Measurements from ENCODE around the gene CRLF1. TPM values are rescaled to one million over a fixed set of nuclear protein-coding genes. Genes with fewer than 3 reads are reported as not detected.

Gene CRLF1
- total and polyA plus RNA-seq, 2 of the 8 experiments (the other 6 are each of a cell fraction or from before 2014, with no cell fraction given): 7.2 to 10.3 TPM

DNA sequence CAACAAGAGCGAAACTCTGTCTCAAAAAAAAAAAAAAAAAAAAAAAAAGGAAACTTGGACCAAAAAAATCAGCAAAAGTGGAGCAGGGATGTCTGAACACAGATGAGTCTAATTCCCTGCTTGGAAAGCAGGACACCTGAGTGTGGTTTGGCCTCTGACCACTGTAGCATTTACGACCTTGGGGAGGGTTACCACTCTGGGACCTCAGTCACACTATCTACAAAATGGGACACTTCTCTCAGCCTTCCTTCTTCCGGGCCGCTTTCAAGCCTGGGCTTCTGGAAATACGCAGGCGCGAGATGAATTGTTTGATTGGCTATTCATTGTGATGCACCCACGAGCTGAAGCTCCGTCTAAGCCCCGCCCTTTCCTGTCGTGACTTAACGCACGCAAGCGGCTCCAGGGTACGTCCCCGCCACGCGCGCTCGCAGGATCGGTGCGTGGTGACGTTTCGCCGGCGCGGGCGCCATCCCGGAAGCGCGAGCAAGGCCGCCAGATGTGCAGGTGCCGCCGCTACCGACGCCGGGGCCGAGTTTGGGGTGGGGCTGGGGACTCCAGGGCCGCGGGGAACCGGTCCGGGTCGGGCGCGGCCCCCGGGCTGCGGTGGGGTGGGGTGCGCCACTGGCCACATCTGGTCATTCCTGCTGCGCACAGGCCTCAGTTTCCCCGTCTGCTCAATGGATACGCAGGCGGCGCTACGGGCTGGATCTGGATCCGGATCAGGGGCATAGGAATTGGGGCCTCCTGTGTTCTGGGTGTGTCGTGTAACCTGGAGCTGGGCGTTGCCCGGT lies 49.0 kb downstream of the CRLF1 start, which contains the start of gene KXD1:
TSS of gene KXD1 (plus strand) at position 460 of the 791 bp plus-strand sequence. CDS start 4,187 bp downstream, outside the sequence.
- Histone ChIP-seq H4K8ac (ENCODE audit: extremely low read depth, insufficient read depth, low read length) (peak within 1 kb of the TSS; percentile 76; the same call in 1 of the 2 replicates), H2BK12ac (ENCODE audit: low read depth, low read length) (no peak within 1 kb of the TSS), H3K27ac (ENCODE audit: low read depth, low read length) (0 out of 2 replicates have a peak within 1 kb of the TSS, but pooled peaks have one; percentile 17), H3K4me3 (ENCODE audit: extremely low read depth in 1 of 4, insufficient read depth in 2 of 4, low read depth in 3 of 4, low read length in 4 of 4) (peak within 1 kb of the TSS; percentile 59 to 79 (median 70)), H3K27me3 (replicated peaks in 1 of 4; ENCODE audit: control insufficient read depth in 3 of 4, extremely low read depth in 1 of 4, insufficient read depth in 3 of 4, low read length in 3 of 4) (no peaks in the 10 kb centered on the region), H2BK120ac (replicated peaks; ENCODE audit: low read depth, low read length) (no peak within 1 kb of the TSS), H3K79me1 (ENCODE audit: low read depth, low read length) (peaks cover 4% of the 10 kb centered on the region), H3K56ac (replicated peaks; ENCODE audit: insufficient read length, low read depth, low read length) (no peak within 1 kb of the TSS), H3K4ac (replicated peaks; ENCODE audit: insufficient read length, low read depth, low read length) (peak within 1 kb of the TSS; percentile 60), H2BK15ac (ENCODE audit: low read length) (no peak within 1 kb of the TSS), H3K23ac (ENCODE audit: insufficient read length) (no peak within 1 kb of the TSS), H2AK5ac (ENCODE audit: low read depth, low read length) (no peak within 1 kb of the TSS), H3K36me3 (ENCODE audit: control insufficient read depth in 2 of 4, insufficient read depth in 4 of 4, low read length in 3 of 4) (peaks cover 0 to 6% (median 2%) of the 10 kb centered on the region in 4 experiments; a peak in 4 of 8 replicates), H3K23me2 (ENCODE audit: low read depth, low read length) (no peaks in the 10 kb centered on the region; the same call in 1 of the 2 replicates), H3K14ac (ENCODE audit: insufficient read length) (no peak within 1 kb of the TSS), H3K9ac (replicated peaks in 1 of 4; ENCODE audit: extremely low read depth in 1 of 4, low read depth in 3 of 4, low read length in 3 of 4) (peak within 1 kb of the TSS; percentile 25 to 59 (median 46)), H2BK20ac (ENCODE audit: low read length) (no peak within 1 kb of the TSS), H3K4me1 (replicated peaks in 1 of 4; ENCODE audit: control insufficient read depth in 3 of 4, insufficient read depth in 4 of 4, low read length in 3 of 4) (no peaks in the 10 kb centered on the region; a peak in 1 of 7 replicates), H4K5ac (ENCODE audit: insufficient read length, low read depth, low read length) (peak within 1 kb of the TSS; percentile 81), H3K4me2 (ENCODE audit: insufficient read depth in 1 of 2, low read depth in 2 of 2, low read length in 2 of 2) (peak within 1 kb of the TSS; percentile 78 to 81), H2AFZ (ENCODE audit: low read length) (no peak within 1 kb of the TSS), H3K18ac (ENCODE audit: extremely low read depth, low read length) (peak within 1 kb of the TSS; percentile 48), H3K9me3 (ENCODE audit: insufficient read depth in 2 of 2, low read depth in 1 of 2, low read length in 1 of 2) (no peaks in the 10 kb centered on the region), H2BK5ac (ENCODE audit: low read depth, low read length) (peak within 1 kb of the TSS; percentile 71; the same call in 1 of the 2 replicates), H3K79me2 (ENCODE audit: control insufficient read depth in 1 of 2, insufficient read depth in 2 of 2, low read length in 2 of 2) (peaks cover 0 to 23% of the 10 kb centered on the region in 2 experiments; a peak in 3 of 4 replicates), H4K20me1 (replicated peaks in 1 of 2; ENCODE audit: control insufficient read depth in 1 of 2, insufficient read depth in 2 of 2, low read length in 2 of 2) (peaks cover 0 to 9% of the 10 kb centered on the region in 2 experiments), H4K91ac (replicated peaks; ENCODE audit: insufficient read length, low read length) (peak within 1 kb of the TSS; percentile 76)
- POLR2A ChIA-PET (ENCODE audit: partially characterized antibody): interaction anchor here (0.7 to 2.6 kb wide), 13 partner anchors 11 to 127 kb away, joined by 3 to 23 read pairs (median 5); partner anchors contain the start of genes ELL, FKBP8, REX1BD and UBA52
- DNase-seq (ENCODE audit: low read depth in 1 of 2, low spot score in 2 of 2) (peak; percentile 73 to 88), FAIRE-seq (peak; percentile 88)
- CTCF ChIA-PET (ENCODE audit: partially characterized antibody): interaction anchor here (0.6 to 2.5 kb wide), 13 partner anchors 10 to 119 kb away, joined by 3 to 8 read pairs (median 5); partner anchors contain the start of gene UBA52
- 0% methylated on average over 56 of the region's 58 CpGs; no CpG with 5 or more reads in 1 of the 2 experiments for WGBS, 2 experiments (ENCODE audit: extremely low coverage in 1 of 2, insufficient coverage in 1 of 2, insufficient read length in 1 of 2, insufficient replicate concordance in 2 of 2, low coverage in 1 of 2, low lambda C conversion rate in 2 of 2, missing lambda C conversion rate in 1 of 2)
- TF ChIP-seq GABPA (IDR thresholded peaks at IDR 0.05; ENCODE audit: borderline replicate concordance, insufficient read depth, low read length): no peak
- TF ChIP-seq, protein P1, sequence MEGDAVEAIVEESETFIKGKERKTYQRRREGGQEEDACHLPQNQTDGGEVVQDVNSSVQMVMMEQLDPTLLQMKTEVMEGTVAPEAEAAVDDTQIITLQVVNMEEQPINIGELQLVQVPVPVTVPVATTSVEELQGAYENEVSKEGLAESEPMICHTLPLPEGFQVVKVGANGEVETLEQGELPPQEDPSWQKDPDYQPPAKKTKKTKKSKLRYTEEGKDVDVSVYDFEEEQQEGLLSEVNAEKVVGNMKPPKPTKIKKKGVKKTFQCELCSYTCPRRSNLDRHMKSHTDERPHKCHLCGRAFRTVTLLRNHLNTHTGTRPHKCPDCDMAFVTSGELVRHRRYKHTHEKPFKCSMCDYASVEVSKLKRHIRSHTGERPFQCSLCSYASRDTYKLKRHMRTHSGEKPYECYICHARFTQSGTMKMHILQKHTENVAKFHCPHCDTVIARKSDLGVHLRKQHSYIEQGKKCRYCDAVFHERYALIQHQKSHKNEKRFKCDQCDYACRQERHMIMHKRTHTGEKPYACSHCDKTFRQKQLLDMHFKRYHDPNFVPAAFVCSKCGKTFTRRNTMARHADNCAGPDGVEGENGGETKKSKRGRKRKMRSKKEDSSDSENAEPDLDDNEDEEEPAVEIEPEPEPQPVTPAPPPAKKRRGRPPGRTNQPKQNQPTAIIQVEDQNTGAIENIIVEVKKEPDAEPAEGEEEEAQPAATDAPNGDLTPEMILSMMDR (IDR thresholded peaks at IDR 0.05; ENCODE audit: control extremely low read depth in 1 of 3, insufficient read depth in 1 of 3, low read depth in 1 of 3, low read length in 3 of 3): no peak
- TF ChIP-seq SIRT6 (IDR thresholded peaks at IDR 0.05; ENCODE audit: low read length): no peak
- peak; percentile 44 for TF ChIP-seq KDM4A (IDR thresholded peaks at IDR 0.05; ENCODE audit: low read depth, low read length, severe bottlenecking)
- TF ChIP-seq, protein P2, sequence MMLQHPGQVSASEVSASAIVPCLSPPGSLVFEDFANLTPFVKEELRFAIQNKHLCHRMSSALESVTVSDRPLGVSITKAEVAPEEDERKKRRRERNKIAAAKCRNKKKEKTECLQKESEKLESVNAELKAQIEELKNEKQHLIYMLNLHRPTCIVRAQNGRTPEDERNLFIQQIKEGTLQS (IDR thresholded peaks at IDR 0.05; ENCODE audit: insufficient read depth, low read depth, low read length): no peak
- TF ChIP-seq KDM5A (IDR thresholded peaks at IDR 0.05; ENCODE audit: low read length): no peak
- no peak for TF ChIP-seq HDAC6 (IDR thresholded peaks at IDR 0.05; ENCODE audit: low read depth, low read length)
- TF ChIP-seq TAF1 (IDR thresholded peaks at IDR 0.05; ENCODE audit: low read depth, low read length): no peak

Data from H1 (cell line).